Measurements from ENCODE around the gene PLXNA4.

PLXNA4 gene

DNA sequence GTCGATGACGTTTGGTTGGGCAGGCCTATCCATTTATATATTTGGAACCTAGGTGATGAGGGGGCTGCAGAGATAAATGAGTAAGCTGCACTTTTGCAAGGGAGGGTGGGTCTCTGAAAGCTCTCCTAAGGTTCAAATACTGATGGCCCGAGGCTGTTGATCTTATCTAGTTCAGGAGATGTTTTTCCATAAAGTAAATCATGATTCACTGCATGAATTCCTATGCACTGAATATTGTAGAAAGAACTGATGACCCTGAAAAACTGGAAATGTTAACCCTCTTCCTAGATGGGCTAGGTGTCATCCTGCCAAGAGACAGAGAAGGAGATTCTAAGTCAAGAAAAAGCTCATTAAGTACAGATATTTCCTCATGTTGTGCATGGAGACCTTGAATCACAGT, 459.9 kb downstream of the PLXNA4 start:
- H3K27me3 ChIP-seq (ENCODE audit: control insufficient read depth in 1 of 2, insufficient read depth in 2 of 2, low read length in 2 of 2), result no peaks in the 10 kb centered on the region

DNA sequence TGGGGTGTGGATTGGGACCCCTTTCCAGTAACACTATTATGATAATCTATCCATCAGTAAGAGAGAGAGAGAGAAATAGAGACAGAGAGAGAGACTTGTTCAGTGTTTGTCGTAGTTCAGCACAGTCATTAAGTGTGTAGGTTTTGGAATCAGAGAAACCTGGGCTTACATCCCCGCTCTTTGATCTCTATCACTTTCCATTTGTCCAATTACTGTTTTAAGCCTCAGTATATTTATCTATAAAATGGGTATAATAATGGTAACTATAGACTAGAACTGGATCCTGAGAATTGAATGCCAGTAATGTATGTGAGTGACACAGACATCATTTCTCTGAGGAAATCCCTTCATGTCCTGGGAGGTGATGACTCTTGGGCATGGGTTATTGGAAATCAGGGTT, 460.5 kb downstream of the PLXNA4 start:
- Histone ChIP-seq H3K27me3 (ENCODE audit: control insufficient read depth in 1 of 2, insufficient read depth in 2 of 2, low read length in 2 of 2) (no peaks in the 10 kb centered on the region), H3K9ac (ENCODE audit: low read length) (no peak overlapping the region), H3K4me1 (ENCODE audit: insufficient read depth, low read length) (peaks cover 7% of the 10 kb centered on the region), H3K9me3 (ENCODE audit: low read length) (no peaks in the 10 kb centered on the region), H3K36me3 (ENCODE audit: insufficient read depth, low read length) (no peaks in the 10 kb centered on the region), H3K4me3 (ENCODE audit: low read depth in 1 of 2, low read length in 2 of 2) (no peak overlapping the region), H3K27ac (ENCODE audit: low read depth, low read length) (no peak overlapping the region)

More for the DNA sequence above, 459.9 kb downstream of the PLXNA4 start:
- Histone ChIP-seq H3K9ac (ENCODE audit: low read length) (no peak overlapping the region), H3K4me3 (ENCODE audit: low read depth in 1 of 2, low read length in 2 of 2) (no peak overlapping the region), H3K36me3 (ENCODE audit: insufficient read depth, low read length) (no peaks in the 10 kb centered on the region), H3K9me3 (ENCODE audit: low read length) (no peaks in the 10 kb centered on the region), H3K4me1 (ENCODE audit: insufficient read depth, low read length) (peaks cover 7% of the 10 kb centered on the region), H3K27ac (ENCODE audit: low read depth, low read length) (no peak overlapping the region)

DNA sequence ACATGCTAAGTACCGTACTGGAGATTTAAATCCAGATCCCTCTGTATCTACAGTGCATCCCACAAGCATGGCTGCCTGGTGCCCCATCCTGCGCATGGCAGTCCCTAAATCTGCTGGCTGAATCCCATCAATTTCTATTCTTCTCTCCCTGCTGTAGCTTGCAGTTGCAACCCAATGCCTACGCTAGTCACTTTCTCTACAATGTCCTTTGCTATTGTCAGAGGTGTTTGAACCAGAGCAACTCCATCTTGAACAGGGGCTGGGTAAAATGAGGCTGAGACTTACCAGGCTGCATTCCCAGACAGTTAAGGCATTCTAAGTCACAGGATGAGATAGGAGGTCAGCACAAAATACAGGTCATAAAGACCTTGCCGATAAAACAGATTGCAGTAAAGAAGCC, 461.2 kb downstream of the PLXNA4 start:
- Histone ChIP-seq H3K27ac (ENCODE audit: low read depth, low read length) (no peak overlapping the region), H3K27me3 (ENCODE audit: control insufficient read depth in 1 of 2, insufficient read depth in 2 of 2, low read length in 2 of 2) (no peaks in the 10 kb centered on the region), H3K9ac (ENCODE audit: low read length) (no peak overlapping the region), H3K4me1 (ENCODE audit: insufficient read depth, low read length) (peaks cover 7% of the 10 kb centered on the region), H3K4me3 (ENCODE audit: low read depth in 1 of 2, low read length in 2 of 2) (no peak overlapping the region), H3K9me3 (ENCODE audit: low read length) (no peaks in the 10 kb centered on the region), H3K36me3 (ENCODE audit: insufficient read depth, low read length) (no peaks in the 10 kb centered on the region)

DNA sequence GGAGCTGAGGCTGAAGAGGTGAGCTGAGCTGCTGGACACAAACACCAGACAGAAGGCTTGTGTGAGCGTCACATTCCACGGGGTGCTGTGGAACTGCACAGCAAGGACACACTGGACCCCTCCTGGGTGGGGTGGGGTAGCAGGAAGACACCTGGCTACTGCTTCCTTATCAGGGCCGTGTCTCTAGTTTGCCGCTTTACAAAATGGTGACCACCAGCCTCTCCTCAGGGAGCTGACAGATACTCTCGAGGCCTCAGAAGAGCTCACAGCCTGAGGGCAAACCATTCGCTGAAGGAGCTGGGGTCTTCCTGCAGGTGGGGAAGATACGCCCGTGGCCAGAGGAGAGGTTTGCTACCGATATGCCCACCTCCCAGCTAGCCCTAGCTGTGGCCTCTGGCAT, 461.9 kb downstream of the PLXNA4 start:
- Histone ChIP-seq H3K36me3 (ENCODE audit: insufficient read depth, low read length) (no peaks in the 10 kb centered on the region), H3K9me3 (ENCODE audit: low read length) (no peaks in the 10 kb centered on the region), H3K27me3 (ENCODE audit: control insufficient read depth in 1 of 2, insufficient read depth in 2 of 2, low read length in 2 of 2) (no peaks in the 10 kb centered on the region), H3K4me3 (ENCODE audit: low read depth in 1 of 2, low read length in 2 of 2) (no peak overlapping the region), H3K4me1 (ENCODE audit: insufficient read depth, low read length) (peaks cover 7% of the 10 kb centered on the region), H3K9ac (ENCODE audit: low read length) (no peak overlapping the region), H3K27ac (ENCODE audit: low read depth, low read length) (no peak overlapping the region)

DNA sequence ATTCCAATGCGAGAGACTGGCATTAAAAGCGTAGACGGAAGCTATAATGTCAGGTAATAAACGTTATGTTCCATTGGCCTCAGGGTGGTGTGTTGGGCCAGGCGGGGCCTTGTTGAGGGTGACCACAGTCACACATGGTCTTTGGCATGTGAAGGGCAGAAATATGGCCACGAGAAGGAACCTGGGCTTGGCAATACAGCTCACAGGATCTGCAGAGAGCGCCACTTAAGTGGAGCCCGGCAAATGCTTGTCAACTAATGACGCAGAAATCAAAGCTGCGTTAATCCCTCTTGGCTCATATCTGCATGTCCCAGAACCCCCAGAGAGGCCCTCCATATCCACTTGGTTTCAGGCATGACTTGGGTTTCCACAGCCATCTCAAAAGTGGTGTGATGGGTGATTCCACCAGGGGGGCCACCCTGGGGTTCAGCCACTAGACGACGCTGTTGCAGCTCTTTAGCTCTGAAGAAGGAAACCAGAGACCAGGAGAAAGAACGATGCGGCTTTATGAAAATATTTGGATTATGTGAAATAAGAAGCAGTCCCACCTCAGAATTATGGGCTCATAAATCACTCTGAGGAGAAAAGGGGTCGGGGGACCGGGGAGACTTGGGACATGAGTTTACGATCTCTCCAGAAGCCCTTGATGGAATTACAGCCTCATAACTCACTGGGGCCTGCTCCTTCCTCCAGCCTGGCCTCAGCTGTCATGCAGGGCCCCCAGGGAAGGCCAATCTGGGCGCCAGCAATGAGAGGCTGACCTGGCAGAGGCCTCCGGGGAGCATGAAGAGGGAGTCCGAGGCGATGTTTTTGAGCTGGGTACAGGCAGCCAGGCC, 462.5 kb downstream of the PLXNA4 start:
- H3K9ac ChIP-seq (ENCODE audit: low read length), result no peak overlapping the region
- H3K27me3 ChIP-seq (ENCODE audit: control insufficient read depth in 1 of 2, insufficient read depth in 2 of 2, low read length in 2 of 2), result no peaks in the 10 kb centered on the region
- no peaks in the 10 kb centered on the region for H3K36me3 ChIP-seq (ENCODE audit: insufficient read depth, low read length)

DNA sequence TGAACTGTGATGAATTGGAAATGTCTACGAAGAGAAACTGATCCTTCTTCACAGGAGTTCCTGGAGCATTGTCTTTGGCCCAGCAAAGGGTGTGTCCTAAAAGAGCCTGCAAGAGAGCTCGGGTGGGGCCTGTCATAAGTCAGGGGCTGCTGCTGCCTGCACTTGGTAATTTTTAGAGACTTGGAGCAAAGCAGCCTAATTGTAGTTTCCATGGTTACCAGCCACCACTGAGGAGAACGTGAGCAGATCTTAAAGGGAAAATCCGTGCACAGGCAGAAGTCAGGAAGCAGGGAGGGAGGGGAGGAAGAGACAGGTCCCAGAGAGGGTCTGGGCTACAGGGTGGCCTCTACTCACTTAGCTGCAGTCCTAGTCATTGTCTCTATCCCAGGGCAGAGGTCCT, 463.6 kb downstream of the PLXNA4 start:
- H3K27me3 ChIP-seq (ENCODE audit: control insufficient read depth in 1 of 2, insufficient read depth in 2 of 2, low read length in 2 of 2), result no peaks in the 10 kb centered on the region

More for the DNA sequence above, 462.5 kb downstream of the PLXNA4 start:
- H3K27ac ChIP-seq (ENCODE audit: low read depth, low read length), result no peak overlapping the region
- no peaks in the 10 kb centered on the region for H3K9me3 ChIP-seq (ENCODE audit: low read length)
- H3K4me1 ChIP-seq (ENCODE audit: insufficient read depth, low read length), result peaks cover 7% of the 10 kb centered on the region
- H3K4me3 ChIP-seq (ENCODE audit: low read depth in 1 of 2, low read length in 2 of 2), result no peak overlapping the region

DNA sequence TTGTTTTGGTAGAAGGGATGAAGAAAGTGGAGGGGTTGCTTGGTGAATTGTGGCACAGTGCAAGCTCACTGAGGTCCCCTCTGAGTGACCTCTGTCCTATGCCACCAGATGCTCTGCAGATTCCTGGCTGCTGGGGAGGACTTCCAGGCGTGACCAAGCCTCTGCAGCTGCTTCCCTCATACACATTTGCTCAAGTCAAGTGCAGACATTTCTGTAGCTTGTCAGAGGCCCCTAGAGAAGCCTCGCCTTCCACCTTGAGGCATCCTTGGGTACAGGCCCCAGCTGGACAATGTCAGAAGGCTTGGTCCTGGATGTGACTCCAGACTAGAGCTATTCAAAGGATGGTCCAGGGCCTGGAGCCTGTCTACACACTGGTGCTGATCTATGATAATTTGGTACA, 464.2 kb downstream of the PLXNA4 start:
- no peaks in the 10 kb centered on the region for H3K27me3 ChIP-seq (ENCODE audit: control insufficient read depth in 1 of 2, insufficient read depth in 2 of 2, low read length in 2 of 2)
- H3K27ac ChIP-seq (ENCODE audit: low read depth, low read length), result no peak overlapping the region
- H3K9ac ChIP-seq (ENCODE audit: low read length), result no peak overlapping the region
- H3K9me3 ChIP-seq (ENCODE audit: low read length), result no peaks in the 10 kb centered on the region
- H3K36me3 ChIP-seq (ENCODE audit: insufficient read depth, low read length), result no peaks in the 10 kb centered on the region
- H3K4me1 ChIP-seq (ENCODE audit: insufficient read depth, low read length), result peaks cover 7% of the 10 kb centered on the region
- H3K4me3 ChIP-seq (ENCODE audit: low read depth in 1 of 2, low read length in 2 of 2), result no peak overlapping the region

More for the DNA sequence above, 463.6 kb downstream of the PLXNA4 start:
- H3K9ac ChIP-seq (ENCODE audit: low read length), result no peak overlapping the region
- H3K9me3 ChIP-seq (ENCODE audit: low read length), result no peaks in the 10 kb centered on the region
- H3K27ac ChIP-seq (ENCODE audit: low read depth, low read length), result no peak overlapping the region
- peaks cover 7% of the 10 kb centered on the region for H3K4me1 ChIP-seq (ENCODE audit: insufficient read depth, low read length)
- H3K4me3 ChIP-seq (ENCODE audit: low read depth in 1 of 2, low read length in 2 of 2), result no peak overlapping the region
- H3K36me3 ChIP-seq (ENCODE audit: insufficient read depth, low read length), result no peaks in the 10 kb centered on the region

DNA sequence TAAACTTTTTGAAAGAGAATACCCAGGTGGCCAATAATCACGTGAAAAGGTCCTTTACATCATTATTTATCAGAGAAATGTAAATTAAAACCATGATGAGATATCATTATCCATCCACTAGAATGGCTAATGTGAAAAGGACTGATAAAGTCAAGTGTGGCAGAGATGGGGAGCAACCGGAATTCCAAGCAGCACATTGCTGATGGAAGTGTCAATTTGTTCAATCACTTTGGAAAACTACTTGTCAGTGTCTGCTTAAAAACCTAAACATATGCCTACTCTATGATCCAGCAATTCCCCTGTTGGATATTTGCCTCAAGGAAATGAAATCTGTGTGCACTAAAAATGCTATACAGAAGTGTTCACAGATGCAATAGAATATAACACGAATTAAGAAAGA, 465.6 kb downstream of the PLXNA4 start:
- no peak overlapping the region for H3K27ac ChIP-seq (ENCODE audit: low read depth, low read length)
- no peak overlapping the region for H3K4me3 ChIP-seq (ENCODE audit: low read depth in 1 of 2, low read length in 2 of 2)
- no peaks in the 10 kb centered on the region for H3K36me3 ChIP-seq (ENCODE audit: insufficient read depth, low read length)
- H3K27me3 ChIP-seq (ENCODE audit: control insufficient read depth in 1 of 2, insufficient read depth in 2 of 2, low read length in 2 of 2), result no peaks in the 10 kb centered on the region
- H3K4me1 ChIP-seq (ENCODE audit: insufficient read depth, low read length), result peaks cover 7% of the 10 kb centered on the region
- H3K9me3 ChIP-seq (ENCODE audit: low read length), result no peaks in the 10 kb centered on the region
- no peak overlapping the region for H3K9ac ChIP-seq (ENCODE audit: low read length)

DNA sequence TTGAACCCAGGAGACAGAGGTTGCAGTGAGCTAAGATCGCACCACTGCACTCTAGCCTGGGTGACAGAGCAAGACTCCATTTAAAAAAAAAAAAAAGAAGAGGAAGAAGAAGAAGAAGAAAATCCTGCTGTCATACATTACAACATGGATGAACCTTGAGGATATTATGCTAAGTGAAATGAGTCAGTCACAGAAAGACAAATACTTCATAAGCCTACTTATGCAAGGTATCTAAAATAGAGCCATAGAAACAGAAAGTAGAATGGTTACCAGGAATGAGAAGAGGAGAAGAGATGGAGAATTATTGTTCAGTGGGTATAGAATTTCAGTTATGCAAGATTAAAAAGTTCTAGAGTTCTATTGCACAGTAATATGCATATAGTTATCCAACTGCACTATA, 466.5 kb downstream of the PLXNA4 start:
- no peak overlapping the region for H3K9ac ChIP-seq (ENCODE audit: low read length)
- no peak overlapping the region for H3K27ac ChIP-seq (ENCODE audit: low read depth, low read length)
- H3K4me1 ChIP-seq (ENCODE audit: insufficient read depth, low read length), result peaks cover 7% of the 10 kb centered on the region
- H3K27me3 ChIP-seq (ENCODE audit: control insufficient read depth in 1 of 2, insufficient read depth in 2 of 2, low read length in 2 of 2), result no peaks in the 10 kb centered on the region
- H3K4me3 ChIP-seq (ENCODE audit: low read depth in 1 of 2, low read length in 2 of 2), result no peak overlapping the region
- H3K9me3 ChIP-seq (ENCODE audit: low read length), result no peaks in the 10 kb centered on the region
- no peaks in the 10 kb centered on the region for H3K36me3 ChIP-seq (ENCODE audit: insufficient read depth, low read length)

DNA sequence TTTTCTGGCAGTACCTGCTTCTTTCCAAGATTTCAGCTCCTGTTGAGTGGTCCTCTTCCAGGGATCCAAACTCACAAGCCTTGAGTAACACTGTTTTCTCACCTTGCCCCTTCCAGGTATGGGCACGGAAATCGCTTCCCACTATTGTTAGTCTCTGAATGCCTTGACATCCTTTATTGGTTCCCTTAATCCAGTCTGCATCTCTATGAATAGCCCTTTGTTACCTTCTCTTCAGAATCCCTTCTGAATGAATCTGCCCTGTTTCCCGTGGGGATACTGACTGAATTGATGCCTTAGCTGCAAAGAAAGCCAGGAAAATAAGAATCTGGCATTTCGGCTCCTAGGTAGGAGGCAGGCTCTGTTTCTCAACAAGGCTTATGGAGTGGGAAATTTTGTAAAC, 467.7 kb downstream of the PLXNA4 start:
- H3K27ac ChIP-seq (ENCODE audit: low read depth, low read length), result no peak overlapping the region
- no peaks in the 10 kb centered on the region for H3K27me3 ChIP-seq (ENCODE audit: control insufficient read depth in 1 of 2, insufficient read depth in 2 of 2, low read length in 2 of 2)
- H3K9ac ChIP-seq (ENCODE audit: low read length), result no peak overlapping the region
- no peaks in the 10 kb centered on the region for H3K9me3 ChIP-seq (ENCODE audit: low read length)
- no peaks in the 10 kb centered on the region for H3K4me1 ChIP-seq (ENCODE audit: insufficient read depth, low read length)
- no peaks in the 10 kb centered on the region for H3K36me3 ChIP-seq (ENCODE audit: insufficient read depth, low read length)
- H3K4me3 ChIP-seq (ENCODE audit: low read depth in 1 of 2, low read length in 2 of 2), result no peak overlapping the region

DNA sequence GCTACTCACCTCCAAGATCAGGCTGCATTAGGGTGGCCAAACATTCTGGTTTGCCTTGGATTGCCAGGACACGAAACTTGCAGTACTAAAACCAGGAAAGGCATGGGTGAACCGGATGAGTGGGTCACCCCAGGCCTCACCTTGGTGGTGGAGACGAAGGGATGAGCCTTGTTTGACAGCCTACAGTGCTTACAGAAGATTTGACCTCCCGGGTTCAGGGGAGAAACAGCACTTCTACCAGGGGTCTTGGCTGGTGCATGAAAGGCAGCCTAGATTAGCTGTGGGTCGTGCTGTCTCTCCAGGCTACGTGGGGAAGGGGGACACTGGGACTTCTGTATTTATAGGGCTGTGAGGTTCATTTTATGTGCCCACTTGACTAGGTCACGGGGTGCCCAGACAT, 469.8 kb downstream of the PLXNA4 start:
- no peaks in the 10 kb centered on the region for H3K9me3 ChIP-seq (ENCODE audit: low read length)
- no peaks in the 10 kb centered on the region for H3K36me3 ChIP-seq (ENCODE audit: insufficient read depth, low read length)
- no peak overlapping the region for H3K27ac ChIP-seq (ENCODE audit: low read depth, low read length)
- no peaks in the 10 kb centered on the region for H3K27me3 ChIP-seq (ENCODE audit: control insufficient read depth in 1 of 2, insufficient read depth in 2 of 2, low read length in 2 of 2)
- no peaks in the 10 kb centered on the region for H3K4me1 ChIP-seq (ENCODE audit: insufficient read depth, low read length)
- no peak overlapping the region for H3K4me3 ChIP-seq (ENCODE audit: low read depth in 1 of 2, low read length in 2 of 2)
- no peak overlapping the region for H3K9ac ChIP-seq (ENCODE audit: low read length)

DNA sequence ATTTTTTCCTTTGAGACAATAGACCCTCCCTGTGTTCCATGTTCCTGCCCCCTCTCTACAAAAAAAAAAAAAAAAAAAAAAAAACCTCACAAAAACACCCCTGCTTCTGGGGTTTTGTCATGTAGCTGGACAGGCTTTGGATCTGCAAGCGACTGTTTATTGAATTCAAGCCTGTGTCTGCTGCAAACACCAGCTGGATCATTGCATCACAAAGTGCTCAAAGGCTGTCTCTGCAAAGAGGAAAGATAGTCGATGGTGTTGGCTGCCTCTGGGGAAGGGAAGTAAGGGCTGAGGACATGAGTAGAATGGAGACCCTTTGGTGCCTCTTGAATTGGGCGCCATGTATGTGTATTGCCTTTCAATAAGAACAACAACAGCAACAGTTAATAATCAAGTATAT, 471.2 kb downstream of the PLXNA4 start:
- H3K9me3 ChIP-seq (ENCODE audit: low read length), result no peaks in the 10 kb centered on the region
- no peaks in the 10 kb centered on the region for H3K27me3 ChIP-seq (ENCODE audit: control insufficient read depth in 1 of 2, insufficient read depth in 2 of 2, low read length in 2 of 2)
- no peaks in the 10 kb centered on the region for H3K36me3 ChIP-seq (ENCODE audit: insufficient read depth, low read length)
- no peak overlapping the region for H3K9ac ChIP-seq (ENCODE audit: low read length)
- H3K27ac ChIP-seq (ENCODE audit: low read depth, low read length), result no peak overlapping the region
- no peaks in the 10 kb centered on the region for H3K4me1 ChIP-seq (ENCODE audit: insufficient read depth, low read length)
- H3K4me3 ChIP-seq (ENCODE audit: low read depth in 1 of 2, low read length in 2 of 2), result no peak overlapping the region

All from muscle layer of colon (tissue), 2 donors.